Neural progenitor cell (in vitro differentiated cells): ENCODE measurements around the gene ELOVL3.

ENCODE experiments used
- CTCF ChIP-seq: fragments of 200-600 bp; sonication (generic); IDR thresholded peaks from 2 replicates; pipeline ENCODE4 v1.5.1; 2017; ENCODE audit warnings: antibody characterized with exemption, mild to moderate bottlenecking
- EZH2 ChIP-seq: fragments of 200-600 bp; sonication (generic); IDR thresholded peaks from 2 replicates; pipeline ENCODE4 v1.6.1; 2017; ENCODE audit warnings: antibody characterized with exemption, mild to moderate bottlenecking, moderate library complexity
- EZH2phosphoT487 ChIP-seq: fragments of 200-600 bp; sonication (generic); IDR thresholded peaks from 2 replicates; pipeline ENCODE4 v1.6.1; 2017; ENCODE audit warnings: antibody characterized with exemption

GRCh38 chr10:102262744-102263370 lies 36.8 kb downstream of the ELOVL3 start:
- TF ChIP-seq CTCF (no peak), EZH2phosphoT487 (no peak), EZH2 (no peak)
